ENCODE data around the gene C20orf144. TPM values are rescaled to one million over a fixed set of nuclear protein-coding genes. Genes with fewer than 3 reads are reported as not detected.

C20orf144 gene
- total RNA-seq, 1 experiment from 2014 or later, result not detected

Other genes starting within 250 kb of the C20orf144 start
- 14.0 and 15.7 TPM in 2 replicates for gene SNTA1, start 218.6 kb upstream of the C20orf144 start, total RNA-seq (2014; rRNA removed; shearing (Covaris generic); ENCODE audit: low replicate concordance)
- 7.2 and 7.5 TPM in 2 replicates for gene CBFA2T2, start 172.2 kb upstream of the C20orf144 start, total RNA-seq (2014; rRNA removed; shearing (Covaris generic); ENCODE audit: low replicate concordance)
- gene ACTL10, start 4.6 kb downstream of the C20orf144 start, total RNA-seq (2014; rRNA removed; shearing (Covaris generic); ENCODE audit: low replicate concordance), result 2.4 and 3.5 TPM in 2 replicates
- gene NECAB3, start 12.1 kb downstream of the C20orf144 start, total RNA-seq (2014; rRNA removed; shearing (Covaris generic); ENCODE audit: low replicate concordance), result 4.4 and 17.4 TPM in 2 replicates
- 52.1 and 57.2 TPM in 2 replicates for gene E2F1, start 24.1 kb downstream of the C20orf144 start, total RNA-seq (2014; rRNA removed; shearing (Covaris generic); ENCODE audit: low replicate concordance)
- 1.5 and 2.7 TPM in 2 replicates for gene PXMP4, start 58.0 kb downstream of the C20orf144 start, total RNA-seq (2014; rRNA removed; shearing (Covaris generic); ENCODE audit: low replicate concordance)
- gene ZNF341, start 69.7 kb downstream of the C20orf144 start, total RNA-seq (2014; rRNA removed; shearing (Covaris generic); ENCODE audit: low replicate concordance), result 1.0 and 1.5 TPM in 2 replicates
- gene CHMP4B, start 149.0 kb downstream of the C20orf144 start, total RNA-seq (2014; rRNA removed; shearing (Covaris generic); ENCODE audit: low replicate concordance), result 73.9 and 82.3 TPM in 2 replicates